ENCODE results near the gene KPNB1. TPM values are rescaled to one million over a fixed set of nuclear protein-coding genes. Genes with fewer than 3 reads are reported as not detected.

Gene KPNB1
- total and polyA plus RNA-seq, 10 of the 15 experiments (the other 5 are each of a cell fraction or from before 2014, with no cell fraction given): 67.8 to 525 (median 246) TPM

- ChIA-PET CTCF (interaction anchor here (0.5 to 9.4 kb wide), 7 partner anchors 8 to 345 kb away, joined by 3 to 229 read pairs (median 4); partner anchors contain the start of gene TBX21), SMC1A (ENCODE audit: uncharacterized antibody, unreplicated experiment) (interaction anchor here (1.1 to 2.4 kb wide), 3 partner anchors 8 to 28 kb away, joined by 4 to 9 read pairs (median 4); no protein-coding TSS in a partner anchor), RAD21 (ENCODE audit: unreplicated experiment) (interaction anchor here (1.0 to 2.3 kb wide), 5 partner anchors 9 to 24 kb away, joined by 3 to 6 read pairs (median 5); no protein-coding TSS in a partner anchor), POLR2A (interaction anchor here (0.6 to 1.9 kb wide), 5 partner anchors 10 to 28 kb away, joined by 3 to 7 read pairs (median 3); no protein-coding TSS in a partner anchor)
- no peak overlapping the region for H3K4me3 ChIP-seq
- BruUV-seq (replicated peaks): no TSS peak
- intact Hi-C loops (cut with micrococcal nuclease; ENCODE audit: unreplicated experiment): no loop called here
- no peak overlapping the region for H3K4me2 ChIP-seq (ENCODE audit: control insufficient read depth, insufficient read depth)
- H3K9ac ChIP-seq (ENCODE audit: control insufficient read depth, insufficient read depth, low read length): no peak overlapping the region
- WGBS (ENCODE audit: insufficient coverage, insufficient replicate concordance, low lambda C conversion rate, missing lambda C conversion rate): 57% methylated on average over 3 of the region's 3 CpGs
- no peaks in the 10 kb centered on the region for H3K36me3 ChIP-seq (ENCODE audit: control insufficient read depth in 2 of 2, insufficient read depth in 2 of 2, low read length in 1 of 2)
- in situ Hi-C loops (cut with MboI): no loop called here
- H3K4me1 ChIP-seq (ENCODE audit: control insufficient read depth, insufficient read depth, low read length): peaks cover 42% of the 10 kb centered on the region
- no peak for TF ChIP-seq FOXM1 (IDR thresholded peaks at IDR 0.05; ENCODE audit: low read depth, low read length)
- TF ChIP-seq YBX1 (IDR thresholded peaks at IDR 0.05): no peak
- no peak for TF ChIP-seq E2F8 (IDR thresholded peaks at IDR 0.05; ENCODE audit: low read depth, partially characterized antibody)
- TF ChIP-seq NFXL1 (IDR thresholded peaks at IDR 0.05; ENCODE audit: borderline replicate concordance): no peak
- no peak for TF ChIP-seq RELA (IDR thresholded peaks at IDR 0.05; ENCODE audit: borderline replicate concordance, partially characterized antibody)
- TF ChIP-seq, protein P1, sequence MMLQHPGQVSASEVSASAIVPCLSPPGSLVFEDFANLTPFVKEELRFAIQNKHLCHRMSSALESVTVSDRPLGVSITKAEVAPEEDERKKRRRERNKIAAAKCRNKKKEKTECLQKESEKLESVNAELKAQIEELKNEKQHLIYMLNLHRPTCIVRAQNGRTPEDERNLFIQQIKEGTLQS (IDR thresholded peaks at IDR 0.05; ENCODE audit: borderline replicate concordance, extremely low read depth, low read depth, low read length): no peak
- TF ChIP-seq TBL1XR1 (IDR thresholded peaks at IDR 0.05; ENCODE audit: low read depth, low read length): no peak
- no peak for TF ChIP-seq POLR2AphosphoS2 (IDR thresholded peaks at IDR 0.05; ENCODE audit: low read depth, low read length)
- no peak for TF ChIP-seq CBX5 (IDR thresholded peaks at IDR 0.05; ENCODE audit: low read depth)
- TF ChIP-seq MAX (IDR thresholded peaks at IDR 0.05; ENCODE audit: low read depth, low read length): no peak
- TF ChIP-seq NR2C1 (IDR thresholded peaks at IDR 0.05): no peak
- no peak for TF ChIP-seq TARDBP (IDR thresholded peaks at IDR 0.05; ENCODE audit: borderline replicate concordance)
- no peak for TF ChIP-seq ZNF24 (IDR thresholded peaks at IDR 0.05)
- no peak for TF ChIP-seq MXI1 (IDR thresholded peaks at IDR 0.05; ENCODE audit: low read depth, low read length)
- no peak for TF ChIP-seq RUNX3 (IDR thresholded peaks at IDR 0.05; ENCODE audit: low read length)
- TF ChIP-seq SIX5 (IDR thresholded peaks at IDR 0.05; ENCODE audit: low read depth, low read length, severe bottlenecking): no peak
- TF ChIP-seq YY1 (IDR thresholded peaks at IDR 0.05; ENCODE audit: low read depth, low read length): no peak
- no peaks in the 10 kb centered on the region for H3K79me2 ChIP-seq (ENCODE audit: control insufficient read depth, insufficient read depth, low read length)
- no peak overlapping the region for H2AFZ ChIP-seq (ENCODE audit: control insufficient read depth, low read depth, low read length)
- DNase-seq (ENCODE audit: low read depth, low spot score) (no peak), FAIRE-seq (no peak), ATAC-seq (no peak)
- H3K27me3 ChIP-seq (replicated peaks in 1 of 2; ENCODE audit: control insufficient read depth in 2 of 2, insufficient read depth in 2 of 2, low read length in 1 of 2): no peaks in the 10 kb centered on the region
- H3K27ac ChIP-seq (ENCODE audit: control insufficient read depth, insufficient read depth): no peak overlapping the region
- H4K20me1 ChIP-seq (ENCODE audit: control insufficient read depth, insufficient read depth): no peaks in the 10 kb centered on the region
- H3K9me3 ChIP-seq (replicated peaks; ENCODE audit: control insufficient read depth, insufficient read depth, low read length): no peaks in the 10 kb centered on the region
Measured at GRCh38 chr17:47707884-47708283, 58.2 kb downstream of the KPNB1 start.

Measured in GM12878 (cell line).